HL-60 (cell line): ENCODE measurements around the gene VWA3B.

Experiments
- DNase-seq, 2 experiments: peaks; one replicate each; pipeline ENCODE4 v3.0.0-alpha.2; 2010 to 2020; ENCODE audit warnings: low read depth in 1 of 2, low spot score in 1 of 2
- H3K27ac ChIP-seq: fragments of 250-450 bp; sonication (Bioruptor Pico); replicated peaks from 2 replicates; pipeline ENCODE4 v1.5.1; 2020; ENCODE audit warnings: mild to moderate bottlenecking, moderate library complexity
- H3K27me3 ChIP-seq: fragments of 250-450 bp; sonication (Bioruptor Pico); 2 replicates; pipeline ENCODE4 v1.5.1; 2021; ENCODE audit warnings: mild to moderate bottlenecking, moderate library complexity; ENCODE audit not compliant: insufficient read depth, poor library complexity, severe bottlenecking
- H3K4me3 ChIP-seq: replicated peaks from 2 replicates; pipeline ENCODE4 v1.5.1; 2011; ENCODE audit warnings: mild to moderate bottlenecking, control low read depth, low read length; ENCODE audit not compliant: insufficient read depth
- GABPA ChIP-seq: IDR thresholded peaks from 2 replicates; pipeline ENCODE4 v1.6.1; 2012; ENCODE audit warnings: low read depth
- POLR2AphosphoS5 ChIP-seq: IDR thresholded peaks from 2 replicates; pipeline ENCODE4 v1.6.1; 2012; ENCODE audit warnings: low read depth
- SPI1 ChIP-seq: IDR thresholded peaks from 2 replicates; pipeline ENCODE4 v1.6.1; 2012; ENCODE audit warnings: low read depth, mild to moderate bottlenecking, borderline replicate concordance
- TF ChIP-seq, protein P1 (sequence below): IDR thresholded peaks from 2 replicates; pipeline ENCODE4 v1.6.1; 2012; ENCODE audit warnings: low read depth; ENCODE audit not compliant: insufficient replicate concordance
- TF ChIP-seq, protein P2 (sequence below): IDR thresholded peaks from one replicate; pipeline ENCODE4 v1.5.1; 2011; ENCODE audit warnings: low read length, control low read depth, inconsistent platforms; ENCODE audit not compliant: insufficient read depth

Gene VWA3B

DNA sequence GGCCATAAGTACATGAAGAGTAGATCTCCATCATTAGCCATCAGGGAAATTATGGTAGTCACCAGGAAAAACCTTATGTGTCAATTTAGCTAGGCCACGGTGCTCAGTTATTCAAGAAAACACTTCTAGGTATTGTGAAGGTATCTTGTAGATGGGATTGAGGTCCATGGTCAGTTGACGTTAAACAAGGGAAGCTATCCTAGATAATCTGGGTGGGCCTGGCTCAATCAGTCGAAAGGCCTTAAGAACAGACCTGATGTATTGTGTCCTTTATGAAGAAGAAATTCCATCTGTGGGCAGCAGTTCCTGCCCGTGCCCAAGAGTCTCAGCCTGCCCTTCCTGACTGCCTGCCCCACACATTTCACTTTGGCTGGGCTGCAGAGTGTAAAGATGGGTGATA, 242.6 kb downstream of the VWA3B start:
- Histone ChIP-seq H3K4me3 (no peak overlapping the region), H3K27me3 (no peaks in the 10 kb centered on the region), H3K27ac (no peak overlapping the region)
- DNase-seq: no peak
- TF ChIP-seq, protein P1, sequence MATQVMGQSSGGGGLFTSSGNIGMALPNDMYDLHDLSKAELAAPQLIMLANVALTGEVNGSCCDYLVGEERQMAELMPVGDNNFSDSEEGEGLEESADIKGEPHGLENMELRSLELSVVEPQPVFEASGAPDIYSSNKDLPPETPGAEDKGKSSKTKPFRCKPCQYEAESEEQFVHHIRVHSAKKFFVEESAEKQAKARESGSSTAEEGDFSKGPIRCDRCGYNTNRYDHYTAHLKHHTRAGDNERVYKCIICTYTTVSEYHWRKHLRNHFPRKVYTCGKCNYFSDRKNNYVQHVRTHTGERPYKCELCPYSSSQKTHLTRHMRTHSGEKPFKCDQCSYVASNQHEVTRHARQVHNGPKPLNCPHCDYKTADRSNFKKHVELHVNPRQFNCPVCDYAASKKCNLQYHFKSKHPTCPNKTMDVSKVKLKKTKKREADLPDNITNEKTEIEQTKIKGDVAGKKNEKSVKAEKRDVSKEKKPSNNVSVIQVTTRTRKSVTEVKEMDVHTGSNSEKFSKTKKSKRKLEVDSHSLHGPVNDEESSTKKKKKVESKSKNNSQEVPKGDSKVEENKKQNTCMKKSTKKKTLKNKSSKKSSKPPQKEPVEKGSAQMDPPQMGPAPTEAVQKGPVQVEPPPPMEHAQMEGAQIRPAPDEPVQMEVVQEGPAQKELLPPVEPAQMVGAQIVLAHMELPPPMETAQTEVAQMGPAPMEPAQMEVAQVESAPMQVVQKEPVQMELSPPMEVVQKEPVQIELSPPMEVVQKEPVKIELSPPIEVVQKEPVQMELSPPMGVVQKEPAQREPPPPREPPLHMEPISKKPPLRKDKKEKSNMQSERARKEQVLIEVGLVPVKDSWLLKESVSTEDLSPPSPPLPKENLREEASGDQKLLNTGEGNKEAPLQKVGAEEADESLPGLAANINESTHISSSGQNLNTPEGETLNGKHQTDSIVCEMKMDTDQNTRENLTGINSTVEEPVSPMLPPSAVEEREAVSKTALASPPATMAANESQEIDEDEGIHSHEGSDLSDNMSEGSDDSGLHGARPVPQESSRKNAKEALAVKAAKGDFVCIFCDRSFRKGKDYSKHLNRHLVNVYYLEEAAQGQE: no peak
- TF ChIP-seq, protein P2, sequence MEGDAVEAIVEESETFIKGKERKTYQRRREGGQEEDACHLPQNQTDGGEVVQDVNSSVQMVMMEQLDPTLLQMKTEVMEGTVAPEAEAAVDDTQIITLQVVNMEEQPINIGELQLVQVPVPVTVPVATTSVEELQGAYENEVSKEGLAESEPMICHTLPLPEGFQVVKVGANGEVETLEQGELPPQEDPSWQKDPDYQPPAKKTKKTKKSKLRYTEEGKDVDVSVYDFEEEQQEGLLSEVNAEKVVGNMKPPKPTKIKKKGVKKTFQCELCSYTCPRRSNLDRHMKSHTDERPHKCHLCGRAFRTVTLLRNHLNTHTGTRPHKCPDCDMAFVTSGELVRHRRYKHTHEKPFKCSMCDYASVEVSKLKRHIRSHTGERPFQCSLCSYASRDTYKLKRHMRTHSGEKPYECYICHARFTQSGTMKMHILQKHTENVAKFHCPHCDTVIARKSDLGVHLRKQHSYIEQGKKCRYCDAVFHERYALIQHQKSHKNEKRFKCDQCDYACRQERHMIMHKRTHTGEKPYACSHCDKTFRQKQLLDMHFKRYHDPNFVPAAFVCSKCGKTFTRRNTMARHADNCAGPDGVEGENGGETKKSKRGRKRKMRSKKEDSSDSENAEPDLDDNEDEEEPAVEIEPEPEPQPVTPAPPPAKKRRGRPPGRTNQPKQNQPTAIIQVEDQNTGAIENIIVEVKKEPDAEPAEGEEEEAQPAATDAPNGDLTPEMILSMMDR: no peak
- TF ChIP-seq SPI1 (no peak), GABPA (no peak)

DNA sequence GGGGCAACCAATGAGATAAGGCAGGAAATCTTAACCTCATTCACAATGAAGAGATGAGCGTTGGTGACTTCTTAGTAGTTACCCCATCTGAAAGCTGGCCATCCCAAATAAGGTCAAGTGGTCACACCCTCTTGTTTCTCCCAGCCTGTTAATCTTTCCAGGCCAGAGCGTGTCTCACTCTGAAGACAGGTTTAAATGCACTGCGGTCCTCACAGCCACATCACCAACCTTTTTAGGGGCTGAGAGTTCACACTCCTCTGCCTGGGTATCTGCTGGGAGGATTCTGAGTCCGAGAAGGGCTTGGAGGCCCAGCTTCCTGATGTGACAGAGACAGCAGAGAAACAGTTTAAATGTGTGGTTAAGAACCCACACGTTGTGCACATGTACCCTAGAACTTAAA, 246.0 kb downstream of the VWA3B start:
- TF ChIP-seq, protein P2: no peak
- TF ChIP-seq POLR2AphosphoS5 (no peak), GABPA (no peak), SPI1 (no peak)
- TF ChIP-seq, protein P1: no peak
- DNase-seq: no peak
- H3K27me3 ChIP-seq: no peaks in the 10 kb centered on the region
- no peak overlapping the region for H3K4me3 ChIP-seq
- H3K27ac ChIP-seq: no peak overlapping the region

DNA sequence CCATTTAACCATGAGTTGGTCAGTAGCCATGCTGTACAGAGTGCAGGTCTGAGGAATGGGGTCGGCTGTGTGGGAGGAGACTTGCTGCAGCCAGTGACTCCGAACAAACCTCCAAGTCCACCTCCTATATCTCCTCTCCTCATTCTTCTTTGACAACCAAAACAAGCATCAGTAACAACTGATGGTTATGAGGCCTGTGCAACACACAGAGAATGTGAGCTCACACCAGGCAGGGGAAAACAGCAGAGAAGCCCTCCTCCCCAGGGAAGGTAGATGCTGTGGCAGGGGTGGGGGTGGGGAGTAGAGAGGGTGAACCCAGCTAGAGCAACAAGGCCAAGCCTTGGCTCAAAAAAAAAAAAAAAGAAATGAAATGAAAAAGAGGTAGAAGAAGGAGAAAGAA, 247.0 kb downstream of the VWA3B start:
- no peak overlapping the region for H3K4me3 ChIP-seq
- H3K27ac ChIP-seq: no peak overlapping the region
- H3K27me3 ChIP-seq: no peaks in the 10 kb centered on the region
- no peak for DNase-seq
- TF ChIP-seq SPI1 (no peak), POLR2AphosphoS5 (no peak), GABPA (no peak)
- TF ChIP-seq, protein P2: no peak
- TF ChIP-seq, protein P1: no peak
